Esophagus squamous epithelium (tissue), 4 donors: ENCODE data around the gene ZNF345.

ENCODE experiments used
- CTCF ChIP-seq, 6 experiments: fragments of 450-650 bp in 4 of 6; fragments of 200-600 bp in 2 of 6; sonication (generic) in 2 of 6; IDR thresholded peaks; one replicate each; pipeline ENCODE4 v1.5.1; 2016 to 2019; ENCODE audit warnings: antibody characterized with exemption in 6 of 6, mild to moderate bottlenecking in 4 of 6, moderate library complexity in 4 of 6
- POLR2A ChIP-seq, 4 donors: fragments of 450-650 bp; IDR thresholded peaks; one replicate each; pipeline ENCODE4 v1.6.1; 2017; ENCODE audit warnings: antibody characterized with exemption in 4 of 4, mild to moderate bottlenecking in 4 of 4, moderate library complexity in 3 of 4

GRCh38 chr19:36805364-36805763 is 45.3 kb upstream of the ZNF345 start:
- TF ChIP-seq CTCF (IDR thresholded peaks at IDR 0.05) (peak in 1 of 6 experiments; percentile 4), POLR2A (IDR thresholded peaks at IDR 0.05) (no peak)
